Forelimb muscle (tissue), 1 donor: ENCODE results near the gene NSD2. TPM values are rescaled to one million over a fixed set of nuclear protein-coding genes. Genes with fewer than 3 reads are reported as not detected.
"Not testable (repeated sequence)": the region's sequence is repeated elsewhere in the genome, so short reads cannot be mapped to it uniquely, and the experiment has no call there.

ENCODE experiments used
- DNase-seq: peaks from one replicate; pipeline ENCODE4 v3.0.0-alpha.2; 2013; ENCODE audit warnings: low read depth
- polyA plus RNA-seq: library from polyadenylated mRNA; unstranded; fragments of 120-200 nt; gene quantifications from one replicate; pipeline ENCODE4 v1.2.1, GENCODE V29; 2013; ENCODE audit not compliant: insufficient read length

NSD2 gene
- polyA plus RNA-seq, 1 donor, result 37.3 TPM

DNA sequence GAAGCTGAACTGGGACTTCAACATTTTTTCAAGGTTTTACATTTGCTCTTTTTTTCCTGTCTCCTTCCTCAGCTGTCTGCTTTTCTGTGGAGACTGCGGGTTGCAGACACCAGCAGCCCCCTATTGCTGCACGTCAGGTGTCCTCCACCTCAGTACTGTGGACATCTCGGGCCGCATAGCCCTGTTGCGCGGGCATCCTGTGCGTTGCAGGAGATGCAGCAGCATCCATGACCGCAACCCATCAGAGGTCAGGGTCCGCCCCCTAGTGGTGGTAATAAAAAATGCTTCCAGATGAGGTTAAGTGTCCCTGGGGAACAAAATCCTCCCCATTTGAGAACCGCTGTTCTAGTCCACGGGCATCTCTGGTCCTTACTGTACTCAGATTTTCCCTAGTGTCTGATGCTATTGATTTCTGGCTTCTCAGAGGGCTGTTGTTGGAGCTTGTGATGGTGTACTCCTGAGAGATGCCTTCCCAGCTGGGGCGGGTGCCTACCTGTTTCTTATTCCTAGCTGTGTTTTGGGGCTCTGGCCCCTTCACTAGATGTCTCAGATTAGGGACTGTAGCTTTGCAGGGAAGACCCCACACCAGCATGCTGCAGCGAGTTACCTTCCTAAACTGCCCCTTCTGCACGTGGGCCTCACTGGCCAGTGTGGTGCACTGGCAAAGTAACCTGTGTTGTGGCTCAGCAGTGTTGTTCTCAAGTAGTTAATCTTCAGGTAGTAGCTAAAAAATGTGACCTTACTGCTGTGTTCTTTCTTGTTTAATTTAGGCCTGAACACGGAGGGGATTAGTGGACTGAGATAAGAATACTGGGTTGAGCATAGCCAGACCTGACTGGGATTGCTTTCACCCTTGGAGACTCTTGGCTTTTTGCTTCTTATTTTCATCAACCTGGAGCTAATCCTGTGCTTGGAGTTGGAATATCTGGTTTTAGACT, 28.2 kb downstream of the NSD2 start:
- peak; percentile 41 for DNase-seq

GRCh38 chr4:1900087-1900433, 28.9 kb downstream of the NSD2 start:
- DNase-seq, result no peak

- no peak for DNase-seq
These were observed 29.4 kb downstream of the NSD2 start for GRCh38 chr4:1900624-1901023.

DNA sequence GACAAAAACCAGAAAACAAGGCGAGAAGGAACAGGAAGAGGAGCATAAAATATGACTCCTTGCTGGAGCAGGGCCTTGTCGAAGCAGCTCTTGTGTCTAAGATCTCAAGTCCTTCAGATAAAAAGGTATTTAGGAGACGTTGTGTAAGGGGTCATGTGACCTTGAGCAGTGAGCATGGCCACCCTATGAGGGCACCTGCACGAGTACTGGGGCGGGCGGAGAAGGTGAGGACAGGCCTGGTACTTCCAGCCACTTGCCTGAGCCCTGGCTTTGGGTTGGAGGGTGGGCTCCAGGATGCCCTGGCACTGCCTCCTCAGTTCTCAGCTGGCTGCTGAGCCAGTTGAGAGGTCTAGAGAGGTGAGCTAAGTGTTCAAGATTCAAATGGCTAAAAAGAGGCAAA, 29.9 kb downstream of the NSD2 start:
- DNase-seq, result no peak

GRCh38 chr4:1902243-1902642, 31.1 kb downstream of the NSD2 start:
- DNase-seq, result no peak

DNA sequence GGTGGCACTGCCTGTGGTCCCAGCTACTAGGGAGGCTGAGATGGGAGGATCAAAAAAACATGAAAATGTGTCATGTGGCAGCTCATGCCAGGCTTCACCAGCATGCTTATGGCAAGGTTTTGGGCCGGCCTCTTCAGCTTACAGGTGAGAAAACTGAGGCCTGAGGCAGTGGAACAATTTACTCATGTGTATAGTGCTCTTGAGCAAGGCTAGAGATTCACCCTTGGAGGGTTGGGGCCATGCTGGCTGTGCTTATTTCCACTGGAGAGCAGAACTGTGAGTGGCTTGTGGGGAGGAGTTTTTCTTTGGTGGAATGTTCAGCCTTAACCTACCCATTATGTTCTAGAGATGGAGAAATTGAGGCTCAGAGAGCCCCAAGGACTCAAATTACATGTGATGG, 31.8 kb downstream of the NSD2 start:
- no peak for DNase-seq

GRCh38 chr4:1904042-1904441, 32.8 kb downstream of the NSD2 start:
- DNase-seq, result no peak

DNA sequence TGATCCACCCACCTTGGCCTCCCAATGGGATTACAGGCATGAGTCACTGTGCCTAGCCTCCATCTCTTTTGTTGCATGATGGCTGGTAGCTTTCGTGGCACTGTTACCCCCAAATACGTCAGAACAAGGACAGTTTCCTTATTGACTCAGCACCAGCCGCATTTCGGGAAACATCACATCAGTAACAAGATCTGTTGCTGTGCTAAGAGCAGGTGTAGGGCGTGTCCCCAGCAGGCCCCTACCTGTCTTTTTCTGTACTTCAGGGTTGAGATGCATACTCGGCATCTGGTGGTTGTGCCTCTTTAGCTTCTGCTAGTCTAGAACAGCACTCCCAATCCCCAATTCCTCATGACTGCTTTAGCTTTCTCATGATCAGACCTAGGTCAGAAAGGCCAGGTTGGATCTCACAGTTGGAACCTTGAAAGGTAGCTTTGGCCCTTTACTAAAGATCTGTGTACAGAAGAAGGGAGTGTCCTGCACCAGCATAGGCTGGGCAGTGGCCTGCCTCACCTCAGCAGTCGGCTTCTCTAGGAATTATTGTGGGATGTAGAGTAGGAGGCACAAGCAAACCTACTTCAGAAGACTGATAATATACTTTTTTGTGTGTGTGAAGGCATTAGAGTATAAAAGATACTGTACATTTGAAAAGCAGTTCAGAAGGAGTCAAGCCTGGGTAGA, 36.8 kb downstream of the NSD2 start:
- DNase-seq, result no peak

- not testable (repeated sequence) for DNase-seq
These were observed 38.5 kb downstream of the NSD2 start for GRCh38 chr4:1909696-1910095.

DNA sequence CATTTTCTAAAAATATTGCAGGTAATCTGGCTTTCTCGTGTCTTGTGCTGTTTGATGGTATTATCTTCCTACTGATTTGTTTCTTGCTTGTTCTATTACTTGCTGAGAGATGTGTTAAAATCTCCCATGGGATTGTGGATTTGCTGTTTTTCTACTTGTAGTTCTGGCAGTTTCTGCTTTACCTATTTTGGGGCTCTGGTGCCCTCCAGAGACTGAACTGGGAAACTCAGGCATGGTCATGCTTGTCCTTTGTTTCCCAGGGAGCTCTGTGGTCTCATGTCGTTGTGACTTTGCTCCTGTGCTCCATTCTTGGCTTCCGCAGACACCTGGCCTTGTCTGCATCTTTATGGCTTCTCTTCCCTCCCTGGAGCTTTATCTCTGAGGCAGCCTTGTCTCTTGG, 39.5 kb downstream of the NSD2 start:
- no peak for DNase-seq

GRCh38 chr4:1911316-1911715, 40.1 kb downstream of the NSD2 start:
- not testable (repeated sequence) for DNase-seq

DNA sequence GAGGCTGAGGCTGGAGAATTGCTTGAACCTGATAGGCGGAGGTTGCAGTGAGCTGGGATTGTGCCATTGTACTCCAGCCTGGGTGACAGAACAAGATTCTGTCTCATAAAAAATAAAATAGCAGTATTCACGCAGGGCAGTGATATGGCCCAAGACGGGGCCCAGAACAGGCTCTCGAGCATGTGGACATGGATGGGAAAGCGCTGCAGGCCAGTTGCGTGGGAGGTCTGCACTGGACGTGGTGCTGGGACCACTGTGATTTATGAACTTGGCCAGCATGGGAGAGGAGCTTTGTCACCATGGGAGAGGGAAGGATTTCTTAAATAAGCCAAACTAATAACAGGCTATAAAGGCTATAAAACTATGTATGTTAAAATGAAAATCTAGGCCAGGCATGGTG, 51.6 kb downstream of the NSD2 start:
- DNase-seq, result no peak

GRCh38 chr4:1927675-1928074, 56.5 kb downstream of the NSD2 start:
- DNase-seq, result no peak

- DNase-seq, result no peak
These were observed 57.4 kb downstream of the NSD2 start for GRCh38 chr4:1928356-1929239.

GRCh38 chr4:1932736-1933135, 61.5 kb downstream of the NSD2 start:
- no peak for DNase-seq

DNA sequence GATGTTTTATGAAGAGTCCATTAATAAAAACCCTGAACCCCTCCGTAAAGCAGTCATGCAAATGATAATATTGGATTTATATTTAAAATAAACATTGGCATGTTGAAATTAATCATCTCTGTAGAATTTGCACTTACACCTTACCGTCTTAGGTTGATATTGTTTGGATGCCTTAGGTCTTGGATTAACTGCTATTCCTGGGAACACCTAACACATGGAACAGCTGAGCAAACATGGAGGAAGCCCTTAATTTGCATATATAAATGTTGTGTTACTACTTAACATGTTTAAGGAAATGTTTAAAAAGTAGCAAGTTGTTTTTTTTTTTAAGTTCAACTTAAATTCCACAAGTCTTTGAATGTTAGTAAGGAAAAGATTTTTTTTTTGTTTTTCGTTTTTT, 62.5 kb downstream of the NSD2 start:
- DNase-seq, result no peak

DNA sequence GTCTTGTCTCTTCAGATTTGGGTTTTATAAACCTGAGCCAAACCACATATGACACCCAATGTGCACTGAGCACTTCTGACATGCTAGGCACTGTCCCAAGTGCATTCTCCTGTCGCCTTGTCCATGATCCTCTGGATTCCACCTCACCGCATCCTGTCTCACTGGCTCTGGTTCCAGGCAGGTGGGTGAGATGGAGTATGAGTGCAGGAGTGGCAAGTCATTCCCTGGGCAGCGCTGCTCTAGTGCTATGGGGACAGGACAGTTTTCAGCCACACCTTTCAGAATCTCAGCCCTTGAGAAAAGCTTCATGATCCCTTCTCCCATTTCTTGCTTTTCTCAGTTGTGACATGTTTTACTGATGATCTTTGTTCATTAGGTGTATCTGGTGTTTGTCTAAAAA, 66.4 kb downstream of the NSD2 start:
- DNase-seq, result no peak

DNA sequence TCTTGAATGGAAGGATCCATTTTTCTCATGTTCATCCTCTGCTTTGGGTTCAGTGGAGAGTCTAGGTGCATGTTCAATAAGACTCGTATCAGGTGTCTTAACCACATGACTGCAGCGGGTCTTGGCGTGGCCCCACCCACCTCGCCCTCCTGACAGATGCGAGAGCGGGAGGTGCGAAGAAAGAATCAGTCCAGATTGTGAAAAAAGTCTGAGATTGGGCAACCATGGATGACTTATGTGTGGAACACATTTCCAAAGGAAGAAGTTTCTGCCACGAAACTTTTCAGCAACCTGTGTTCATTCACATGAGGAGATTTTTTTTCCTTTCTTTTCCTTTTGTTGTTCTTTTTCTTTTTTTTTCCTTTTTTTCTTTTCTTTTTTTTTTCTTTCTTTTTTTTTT, 66.8 kb downstream of the NSD2 start:
- no peak for DNase-seq

DNA sequence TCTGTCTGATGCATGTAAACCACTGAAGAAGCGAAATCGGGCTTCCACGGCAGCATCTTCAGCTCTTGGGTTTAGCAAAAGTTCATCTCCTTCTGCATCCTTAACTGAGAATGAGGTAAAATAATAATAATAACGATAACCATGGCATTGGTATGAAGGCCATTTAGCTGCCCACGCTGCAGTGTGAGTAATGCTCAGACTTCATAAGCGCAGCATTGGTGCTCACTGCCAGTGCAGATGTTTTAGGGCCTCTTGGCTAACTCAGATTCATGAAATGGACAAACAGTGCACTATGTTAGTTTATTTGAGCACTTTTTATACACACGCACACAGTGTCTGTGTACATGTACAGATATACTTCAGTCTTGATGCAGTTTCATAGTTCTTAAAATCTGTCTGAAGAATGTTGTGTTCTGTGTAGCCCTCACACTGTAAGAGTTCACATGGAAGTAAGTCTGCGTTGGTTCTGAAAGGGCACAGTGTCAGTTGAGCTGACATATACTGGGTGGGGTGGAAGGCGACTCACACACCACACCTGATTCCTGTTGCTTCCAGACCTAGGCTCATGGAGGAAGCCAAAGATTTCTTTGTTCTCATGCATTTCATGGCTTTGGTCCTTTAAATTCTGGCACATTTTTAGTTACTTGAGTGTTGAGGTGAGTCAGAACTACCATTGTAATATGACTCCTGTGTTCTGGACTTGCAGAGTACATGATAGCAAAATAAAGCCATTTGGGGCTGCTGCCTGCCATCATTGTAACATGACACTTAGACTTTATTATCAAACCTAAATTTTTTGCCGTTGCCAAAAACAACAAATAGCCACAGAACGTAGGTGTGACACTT, 68.7 kb downstream of the NSD2 start:
- DNase-seq, result no peak

- no peak for DNase-seq
These were observed 69.4 kb downstream of the NSD2 start for GRCh38 chr4:1940566-1940965.

DNA sequence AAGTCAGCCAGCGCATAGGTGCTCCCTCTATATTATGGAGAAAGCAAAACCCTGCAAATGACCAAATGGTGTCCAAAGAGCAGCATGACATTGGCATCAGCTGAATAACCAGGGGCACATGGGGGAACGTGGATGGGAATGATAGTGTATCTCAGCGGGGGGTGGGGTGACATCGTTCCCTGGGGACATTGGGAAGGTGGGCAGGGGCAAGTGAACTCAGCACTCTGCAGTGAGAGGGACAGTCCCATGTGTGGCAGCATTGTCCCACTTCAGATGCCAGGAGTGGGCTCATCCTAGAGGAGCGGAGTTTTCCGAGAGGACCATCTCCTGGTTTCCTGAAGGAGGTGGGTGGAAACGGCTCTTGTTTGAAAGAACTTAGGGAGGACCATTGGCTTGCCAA, 72.7 kb downstream of the NSD2 start:
- DNase-seq, result no peak
